H1 (cell line): ENCODE measurements around the gene ARHGAP24. TPM values are rescaled to one million over a fixed set of nuclear protein-coding genes. Genes with fewer than 3 reads are reported as not detected.

Experiments
- CTCF ChIA-PET: fragments of 300-600 bp; sonication (Branson Sonifier 250); formaldehyde crosslinking; loops from one replicate; lab custom pipeline; 2021; ENCODE audit not compliant: partially characterized antibody; lab: Charles Lee
- POLR2A ChIA-PET: fragments of 300-600 bp; sonication (Branson Sonifier 250); formaldehyde crosslinking; loops from one replicate; lab custom pipeline; 2021; ENCODE audit warnings: inconsistent platforms; ENCODE audit not compliant: partially characterized antibody; lab: Charles Lee
- DNase-seq, 2 experiments: peaks; one replicate each; pipeline versions ENCODE4 v3.0.0 to v3.0.0-alpha.2; 2010 to 2022; ENCODE audit warnings: low spot score in 2 of 2, low read depth in 1 of 2, mixed read lengths in 1 of 2
- FAIRE-seq: peaks from 2 replicates; lab custom pipeline; 2011; peaks lifted over from hg19 to GRCh38; lab: Jason Lieb, UNC
- H2AFZ ChIP-seq: 2 replicates; pipeline ENCODE4 v1.8.1; 2012; ENCODE audit warnings: low read length, inconsistent platforms
- H2AK5ac ChIP-seq: 2 replicates; pipeline ENCODE4 v1.6.1; 2013; ENCODE audit warnings: low read depth, low read length
- H2BK120ac ChIP-seq: replicated peaks from 2 replicates; pipeline ENCODE3; 2013; ENCODE audit warnings: low read depth, low read length, inconsistent platforms
- H2BK12ac ChIP-seq: 2 replicates; pipeline ENCODE4 v1.6.1; 2013; ENCODE audit warnings: low read depth, low read length
- H2BK15ac ChIP-seq: 2 replicates; pipeline ENCODE4 v1.6.1; 2013; ENCODE audit warnings: low read length
- H2BK20ac ChIP-seq: 2 replicates; pipeline ENCODE4 v1.6.1; 2013; ENCODE audit warnings: low read length
- H2BK5ac ChIP-seq: 2 replicates; pipeline ENCODE4 v1.6.1; 2013; ENCODE audit warnings: low read depth, low read length
- H3K14ac ChIP-seq: 2 replicates; pipeline ENCODE4 v1.6.1; 2013; ENCODE audit warnings: inconsistent platforms; ENCODE audit not compliant: insufficient read length
- H3K18ac ChIP-seq: 2 replicates; pipeline ENCODE4 v1.6.1; 2013; ENCODE audit warnings: low read length; ENCODE audit errors: extremely low read depth
- H3K23ac ChIP-seq: 2 replicates; pipeline ENCODE4 v1.6.1; 2013; ENCODE audit warnings: inconsistent platforms; ENCODE audit not compliant: insufficient read length
- H3K23me2 ChIP-seq: 2 replicates; pipeline ENCODE4 v1.6.1; 2013; ENCODE audit warnings: low read depth, low read length
- H3K27ac ChIP-seq: 2 replicates; pipeline ENCODE4 v1.6.1; 2011; ENCODE audit warnings: low read depth, low read length, inconsistent platforms
- H3K27me3 ChIP-seq, 4 experiments: replicated peaks in 1 of 4; 1 replicate in 1 of 4; 2 replicates in 3 of 4; pipeline versions ENCODE4 v1.6.1 to v1.8.1; 2011 to 2013; ENCODE audit warnings: low read length in 3 of 4, mild to moderate bottlenecking in 3 of 4, inconsistent platforms in 2 of 4, mixed read lengths in 2 of 4, moderate library complexity in 1 of 4; ENCODE audit not compliant: control insufficient read depth in 3 of 4, insufficient read depth in 3 of 4; ENCODE audit errors: extremely low read depth in 1 of 4
- H3K36me3 ChIP-seq, 4 experiments: 2 replicates each; pipeline versions ENCODE4 v1.6.1 to v1.8.1; 2011 to 2013; ENCODE audit warnings: mild to moderate bottlenecking in 4 of 4, low read length in 3 of 4, moderate library complexity in 2 of 4, control low read depth in 1 of 4, inconsistent platforms in 1 of 4; ENCODE audit not compliant: insufficient read depth in 4 of 4, control insufficient read depth in 2 of 4
- H3K4ac ChIP-seq: replicated peaks from 2 replicates; pipeline ENCODE3; 2013; ENCODE audit warnings: low read length, low read depth, mixed read lengths, inconsistent platforms; ENCODE audit not compliant: insufficient read length
- H3K4me1 ChIP-seq, 4 experiments: replicated peaks in 1 of 4; 1 replicate in 1 of 4; 2 replicates in 3 of 4; pipeline versions ENCODE4 v1.6.1 to v1.8.1; 2011 to 2013; ENCODE audit warnings: low read length in 3 of 4, inconsistent platforms in 2 of 4, mixed read lengths in 1 of 4; ENCODE audit not compliant: insufficient read depth in 4 of 4, control insufficient read depth in 3 of 4
- H3K4me2 ChIP-seq, 2 experiments: 2 replicates each; pipeline versions ENCODE4 v1.6.1 to v1.8.1; 2011 to 2013; ENCODE audit warnings: low read depth in 2 of 2, low read length in 2 of 2, control low read depth in 1 of 2, inconsistent platforms in 1 of 2, mild to moderate bottlenecking in 1 of 2; ENCODE audit not compliant: insufficient read depth in 1 of 2
- H3K4me3 ChIP-seq, 4 experiments: fragments of 200-600, 300-600 bp in 1 of 4; sonication (generic), shearing (Covaris generic), sonication (Bioruptor Twin) in 1 of 4; 2 replicates each; pipeline versions ENCODE4 v1.5.1 to v1.8.1; 2011 to 2016; ENCODE audit warnings: low read length in 4 of 4, low read depth in 3 of 4, control low read depth in 2 of 4, inconsistent platforms in 2 of 4, mild to moderate bottlenecking in 2 of 4, mixed read lengths in 1 of 4, moderate library complexity in 1 of 4; ENCODE audit not compliant: insufficient read depth in 2 of 4; ENCODE audit errors: extremely low read depth in 1 of 4
- H3K56ac ChIP-seq: replicated peaks from 2 replicates; pipeline ENCODE3; 2013; ENCODE audit warnings: low read depth, mild to moderate bottlenecking, mixed read lengths, low read length, inconsistent platforms; ENCODE audit not compliant: insufficient read length
- H3K79me1 ChIP-seq: 2 replicates; pipeline ENCODE4 v1.6.1; 2013; ENCODE audit warnings: low read depth, low read length, control low read depth
- H3K79me2 ChIP-seq, 2 experiments: 2 replicates each; pipeline versions ENCODE4 v1.6.1 to v1.8.1; 2012 to 2013; ENCODE audit warnings: low read length in 2 of 2, mild to moderate bottlenecking in 2 of 2, inconsistent platforms in 1 of 2; ENCODE audit not compliant: insufficient read depth in 2 of 2, control insufficient read depth in 1 of 2
- H3K9ac ChIP-seq, 4 experiments: replicated peaks in 1 of 4; 1 replicate in 1 of 4; 2 replicates in 3 of 4; pipeline versions ENCODE4 v1.6.1 to v1.8.1; 2011 to 2013; ENCODE audit warnings: low read depth in 3 of 4, low read length in 3 of 4, control low read depth in 2 of 4, mild to moderate bottlenecking in 2 of 4, moderate library complexity in 2 of 4, inconsistent platforms in 1 of 4; ENCODE audit errors: extremely low read depth in 1 of 4
- H3K9me3 ChIP-seq, 2 experiments: 2 replicates each; pipeline versions ENCODE4 v1.6.1 to v1.8.1; 2012 to 2013; ENCODE audit warnings: mild to moderate bottlenecking in 2 of 2, moderate library complexity in 2 of 2, control low read depth in 1 of 2, inconsistent platforms in 1 of 2, low read depth in 1 of 2, low read length in 1 of 2, mixed read lengths in 1 of 2; ENCODE audit not compliant: insufficient read depth in 2 of 2
- H4K20me1 ChIP-seq, 2 experiments: replicated peaks in 1 of 2; 2 replicates each; pipeline versions ENCODE3 to v1.8.1; 2011 to 2013; ENCODE audit warnings: inconsistent platforms in 2 of 2, low read length in 2 of 2, mild to moderate bottlenecking in 1 of 2; ENCODE audit not compliant: insufficient read depth in 2 of 2, control insufficient read depth in 1 of 2
- H4K5ac ChIP-seq: 2 replicates; pipeline ENCODE4 v1.6.1; 2013; ENCODE audit warnings: low read length, low read depth, mixed read lengths, inconsistent platforms; ENCODE audit not compliant: insufficient read length
- H4K8ac ChIP-seq: 2 replicates; pipeline ENCODE4 v1.8.0; 2013; ENCODE audit warnings: mild to moderate bottlenecking, moderate library complexity, low read length, inconsistent platforms; ENCODE audit not compliant: insufficient read depth; ENCODE audit errors: extremely low read depth
- H4K91ac ChIP-seq: replicated peaks from 2 replicates; pipeline ENCODE3; 2013; ENCODE audit warnings: low read length, mixed read lengths, inconsistent platforms; ENCODE audit not compliant: insufficient read length
- CTBP2 ChIP-seq: IDR thresholded peaks from 2 replicates; pipeline ENCODE4 v1.7.0; 2011; ENCODE audit warnings: borderline replicate concordance, mild to moderate bottlenecking, moderate library complexity, mixed read lengths, low read length; ENCODE audit not compliant: insufficient read depth, insufficient read length
- EZH2 ChIP-seq: fragments of 200-600 bp; sonication (generic); IDR thresholded peaks from 2 replicates; pipeline ENCODE4 v1.7.1; 2012; ENCODE audit warnings: low read depth, mild to moderate bottlenecking, moderate library complexity, low read length, inconsistent platforms; ENCODE audit not compliant: severe bottlenecking
- GABPA ChIP-seq: IDR thresholded peaks from 2 replicates; pipeline ENCODE4 v1.6.1; 2011; ENCODE audit warnings: mild to moderate bottlenecking, low read length, moderate library complexity, borderline replicate concordance; ENCODE audit not compliant: insufficient read depth
- HDAC6 ChIP-seq: IDR thresholded peaks from one replicate; pipeline ENCODE4 v1.7.1; 2012; ENCODE audit warnings: low read depth, mild to moderate bottlenecking, inconsistent platforms, low read length, moderate library complexity
- NRF1 ChIP-seq: IDR thresholded peaks from 2 replicates; pipeline ENCODE4 v1.6.1; 2011; ENCODE audit warnings: mild to moderate bottlenecking, low read depth, low read length, improper control_type of control experiment
- POLR2A ChIP-seq, 2 experiments: IDR thresholded peaks; 1 replicate in 1 of 2; 2 replicates in 1 of 2; pipeline ENCODE4 v1.6.1; 2011; ENCODE audit warnings: low read depth in 2 of 2, low read length in 2 of 2, mild to moderate bottlenecking in 2 of 2; ENCODE audit errors: control extremely low read depth in 1 of 2
- RAD21 ChIP-seq, 2 experiments: IDR thresholded peaks in 1 of 2; conservative IDR thresholded peaks in 1 of 2; 2 replicates each; pipeline ENCODE4 v1.6.1; 2011; ENCODE audit warnings: low read depth in 2 of 2, low read length in 2 of 2, improper control_type of control experiment in 1 of 2, inconsistent platforms in 1 of 2, mild to moderate bottlenecking in 1 of 2, moderate library complexity in 1 of 2
- RFX5 ChIP-seq: IDR thresholded peaks from 2 replicates; pipeline ENCODE4 v1.6.1; 2011; ENCODE audit warnings: low read depth, low read length, improper control_type of control experiment, borderline replicate concordance
- SAP30 ChIP-seq: fragments of 300-600 bp; sonication (generic); IDR thresholded peaks from 2 replicates; pipeline ENCODE4 v1.7.1; 2012; ENCODE audit warnings: low read length, moderate library complexity, mild to moderate bottlenecking, inconsistent platforms; ENCODE audit not compliant: insufficient read depth, insufficient replicate concordance
- SP2 ChIP-seq: IDR thresholded peaks from 2 replicates; pipeline ENCODE4 v1.6.1; 2012; ENCODE audit warnings: mild to moderate bottlenecking, low read length, inconsistent platforms
- SP4 ChIP-seq: IDR thresholded peaks from 2 replicates; pipeline ENCODE4 v1.6.1; 2012; ENCODE audit warnings: low read length, inconsistent platforms
- SRF ChIP-seq: IDR thresholded peaks from 2 replicates; pipeline ENCODE4 v1.6.1; 2011; ENCODE audit warnings: mild to moderate bottlenecking, low read depth, low read length, moderate library complexity
- SUZ12 ChIP-seq: fragments of 200-600 bp; sonication (generic); IDR thresholded peaks from 2 replicates; pipeline ENCODE4 v1.6.1; 2012; ENCODE audit warnings: mild to moderate bottlenecking, inconsistent platforms, low read length, moderate library complexity, mixed read lengths
- TAF7 ChIP-seq: optimal IDR thresholded peaks from 2 replicates; pipeline ENCODE3; 2011; ENCODE audit warnings: low read depth, mild to moderate bottlenecking, inconsistent platforms, low read length, moderate library complexity, borderline replicate concordance
- TBP ChIP-seq: IDR thresholded peaks from 2 replicates; pipeline ENCODE4 v1.6.1; 2011; ENCODE audit warnings: low read depth, low read length, improper control_type of control experiment
- WGBS, 2 experiments: shearing (Covaris generic) in 1 of 2; methylation state at CpG; one replicate each; pipeline versions ENCODE4 v1.1.6 to v1.1.7; 2013 to 2015; ENCODE audit warnings: low lambda C conversion rate in 2 of 2, mixed read lengths in 2 of 2, inconsistent platforms in 1 of 2, low coverage in 1 of 2, missing lambda C conversion rate in 1 of 2; ENCODE audit not compliant: insufficient replicate concordance in 2 of 2, insufficient coverage in 1 of 2, insufficient read length in 1 of 2; ENCODE audit errors: extremely low coverage in 1 of 2, missing lambda C conversion rate in 1 of 2; 5-methylcytosine and 5-hydroxymethylcytosine counted together
- polyA plus RNA-seq, 7 experiments: library from polyadenylated mRNA; depleted of rRNA in 3 of 7; stranded (reverse) in 5 of 7; unstranded in 2 of 7; fragments of >200 nt in 5 of 7; fragments of 200-250 nt in 2 of 7; gene quantifications; 1 replicate in 5 of 7; 2 replicates in 1 of 7; 4 replicates in 1 of 7; pipeline versions ENCODE4 v1.2.1 to v1.2.3, GENCODE V29; 2011 to 2013; ENCODE audit warnings: missing spikeins in 2 of 7, mixed read lengths in 2 of 7
- total RNA-seq: library from RNA; stranded (reverse); fragmentation: NEBNext Ultra II Directional; extraction: Animal tissue kit (Norgen Biotek cat#: 25700); gene quantifications from 2 replicates; pipeline ENCODE4 v1.2.1, GENCODE V29; 2021

ARHGAP24 gene
- total and polyA plus RNA-seq, 2 of the 8 experiments (the other 6 are each of a cell fraction or from before 2014, with no cell fraction given), result 0.08 to 0.50 TPM

DNA sequence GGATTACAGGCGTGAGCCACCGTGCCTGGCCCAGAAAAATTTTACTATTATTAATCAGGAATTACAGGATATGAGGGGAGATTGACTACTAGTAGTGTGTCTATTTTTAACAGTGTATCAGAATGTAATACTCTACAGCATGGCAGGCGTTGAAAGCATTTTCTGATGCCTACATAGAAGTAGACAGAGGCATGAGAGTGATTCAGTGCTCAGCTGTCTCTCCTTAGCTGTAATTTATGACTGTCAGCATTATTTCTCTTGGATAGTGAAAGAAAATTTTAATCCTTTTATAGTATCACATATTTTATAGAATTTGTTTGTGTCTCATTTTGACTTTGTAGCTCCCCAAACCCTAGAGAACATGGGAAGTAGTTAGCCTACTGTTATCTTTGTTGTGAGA, 20.7 kb downstream of the ARHGAP24 start:
- H4K20me1 ChIP-seq, result no peaks in the 10 kb centered on the region
- CTCF ChIA-PET, result interaction anchor here (0.9 kb wide), 1 partner anchor 77 kb away, joined by 4 read pairs; no protein-coding TSS in a partner anchor
- H3K36me3 ChIP-seq, result no peaks in the 10 kb centered on the region
- H4K91ac ChIP-seq, result no peak overlapping the region
- FAIRE-seq, result no peak
- H3K79me1 ChIP-seq, result no peaks in the 10 kb centered on the region
- no peak overlapping the region for H2BK15ac ChIP-seq
- no peaks in the 10 kb centered on the region for H3K4me1 ChIP-seq
- H3K27me3 ChIP-seq, result no peaks in the 10 kb centered on the region
- DNase-seq, result no peak
- no peak overlapping the region for H4K8ac ChIP-seq
- no peaks in the 10 kb centered on the region for H3K79me2 ChIP-seq
- H2BK20ac ChIP-seq, result no peak overlapping the region
- H2AFZ ChIP-seq, result no peak overlapping the region
- no peak overlapping the region for H3K4me2 ChIP-seq
- H3K27ac ChIP-seq, result no peak overlapping the region
- H3K4ac ChIP-seq, result no peak overlapping the region
- H3K18ac ChIP-seq, result no peak overlapping the region
- H3K9me3 ChIP-seq, result no peaks in the 10 kb centered on the region
- POLR2A ChIA-PET, result no interaction called here
- no peak overlapping the region for H3K9ac ChIP-seq
- no peak overlapping the region for H3K14ac ChIP-seq
- no peak overlapping the region for H3K23ac ChIP-seq
- no peaks in the 10 kb centered on the region; the same call in 1 of the 2 replicates for H3K23me2 ChIP-seq
- H4K5ac ChIP-seq, result no peak overlapping the region
- no peak overlapping the region for H3K56ac ChIP-seq
- no peak overlapping the region for H3K4me3 ChIP-seq
- WGBS, 2 experiments, result 100% methylated on average over 3 of the region's 3 CpGs; no CpG with 5 or more reads in 1 of the 2 experiments
- H2AK5ac ChIP-seq, result no peak overlapping the region
- no peak overlapping the region for H2BK12ac ChIP-seq
- no peak overlapping the region for H2BK5ac ChIP-seq
- no peak overlapping the region for H2BK120ac ChIP-seq
- TF ChIP-seq SAP30 (no peak), CTBP2 (no peak), NRF1 (no peak), GABPA (no peak), HDAC6 (no peak), EZH2 (no peak), SP4 (no peak), SP2 (no peak), TAF7 (no peak), POLR2A (IDR thresholded peaks at IDR 0.05; ENCODE audit: control extremely low read depth in 1 of 2, low read depth in 2 of 2, low read length in 2 of 2) (no peak), SUZ12 (no peak), SRF (no peak), TBP (no peak), RFX5 (no peak), RAD21 (IDR thresholded peaks at IDR 0.05 in 1 of 2, conservative IDR thresholded peaks at IDR 0.05 in 1 of 2; ENCODE audit: low read depth in 2 of 2, low read length in 2 of 2) (no peak)
